ENCODE data around the gene KCTD1.

GRCh38 chr18:26515643-26516487, 32.5 kb downstream of the KCTD1 start:
- TF ChIP-seq RAD21 (conservative IDR thresholded peaks at IDR 0.05) (no peak), REST (IDR thresholded peaks at IDR 0.05; ENCODE audit: borderline replicate concordance) (no peak), SMC3 (conservative IDR thresholded peaks at IDR 0.05; ENCODE audit: poor library complexity) (no peak), CTCF (IDR thresholded peaks at IDR 0.05; ENCODE audit: poor library complexity, severe bottlenecking) (no peak), TAF1 (IDR thresholded peaks at IDR 0.05; ENCODE audit: low read depth) (no peak), POLR2AphosphoS5 (IDR thresholded peaks at IDR 0.05) (no peak), MXI1 (conservative IDR thresholded peaks at IDR 0.05; ENCODE audit: poor library complexity, severe bottlenecking) (no peak), EP300 (conservative IDR thresholded peaks at IDR 0.05; ENCODE audit: poor library complexity, severe bottlenecking) (no peak)
